Lung (tissue), 12 donors: ENCODE measurements around the gene BACE2. TPM values are rescaled to one million over a fixed set of nuclear protein-coding genes. Genes with fewer than 3 reads are reported as not detected.

ENCODE experiments used
- ATAC-seq: fragments of 200-7000 bp; cut with Tn5 transposase; one replicate; pipeline ENCODE4 v1.9.1; 2020; ENCODE audit warnings: moderate number of reproducible peaks; ENCODE audit not compliant: insufficient read depth, low FRiP score
- DNase-seq, 3 donors: peaks; one replicate each; pipeline ENCODE4 v3.0.0-alpha.2; 2013 to 2017
- H3K27ac ChIP-seq, 2 donors: one replicate each; pipeline ENCODE4 v1.5.1; 2013; ENCODE audit warnings: mild to moderate bottlenecking in 2 of 2, moderate library complexity in 2 of 2, control low read depth in 1 of 2, inconsistent platforms in 1 of 2, low read depth in 1 of 2, low read length in 1 of 2
- H3K27me3 ChIP-seq, 3 donors: one replicate each; pipeline ENCODE4 v1.5.1; 2013; ENCODE audit warnings: low read length in 2 of 3; ENCODE audit not compliant: control insufficient read depth in 3 of 3, insufficient read depth in 3 of 3
- H3K36me3 ChIP-seq, 4 donors: one replicate each; pipeline ENCODE4 v1.5.1; 2013; ENCODE audit warnings: low read length in 4 of 4, mild to moderate bottlenecking in 1 of 4, moderate library complexity in 1 of 4; ENCODE audit not compliant: control insufficient read depth in 4 of 4, insufficient read depth in 4 of 4
- H3K4me1 ChIP-seq, 5 donors: one replicate each; pipeline ENCODE4 v1.5.1; 2013; ENCODE audit warnings: low read length in 5 of 5, mild to moderate bottlenecking in 2 of 5, moderate library complexity in 1 of 5; ENCODE audit not compliant: control insufficient read depth in 5 of 5, insufficient read depth in 5 of 5
- H3K4me3 ChIP-seq: one replicate; pipeline ENCODE4 v1.5.1; 2013; ENCODE audit warnings: mild to moderate bottlenecking, control low read depth, moderate library complexity
- H3K9ac ChIP-seq, 2 donors: one replicate each; pipeline ENCODE4 v1.5.1; 2013; ENCODE audit warnings: low read length in 2 of 2, control low read depth in 1 of 2; ENCODE audit not compliant: insufficient read depth in 1 of 2
- H3K9me3 ChIP-seq, 4 donors: one replicate each; pipeline ENCODE4 v1.5.1; 2013; ENCODE audit warnings: low read length in 3 of 4, mild to moderate bottlenecking in 1 of 4, moderate library complexity in 1 of 4; ENCODE audit not compliant: control insufficient read depth in 4 of 4, insufficient read depth in 3 of 4
- CTCF ChIP-seq: IDR thresholded peaks from 2 replicates; pipeline ENCODE4 v1.5.1; 2012; ENCODE audit warnings: mild to moderate bottlenecking; ENCODE audit errors: control extremely low read depth, extremely low read depth
- WGBS, 2 donors: extraction: QIAGEN DNeasy Blood & Tissue Kit; methylation state at CpG; one replicate each; pipeline ENCODE4 v1.1.7; 2013; 5-methylcytosine and 5-hydroxymethylcytosine counted together
- polyA plus RNA-seq, 2 donors: library from polyadenylated mRNA; stranded (reverse); fragments of 200-250 nt; gene quantifications; one replicate each; pipeline ENCODE4 v1.2.1, GENCODE V29; 2013
- total RNA-seq, 2 donors: library from RNA; depleted of rRNA in 1 of 2; stranded (reverse); fragments of >200 nt in 1 of 2; gene quantifications; one replicate each; pipeline ENCODE4 v1.2.1, GENCODE V29; 2014 to 2021
- donor health status: control.
- donor health status: control.
- donor health status: Bipolar disorder and iron deficiency.
- donor health status: healthy.
- donor health status: DM: yes; HTN: yes; CAD: no.

Gene BACE2
- total and polyA plus RNA-seq, 4 donors: 9.3 to 49.9 (median 33.8) TPM

DNA sequence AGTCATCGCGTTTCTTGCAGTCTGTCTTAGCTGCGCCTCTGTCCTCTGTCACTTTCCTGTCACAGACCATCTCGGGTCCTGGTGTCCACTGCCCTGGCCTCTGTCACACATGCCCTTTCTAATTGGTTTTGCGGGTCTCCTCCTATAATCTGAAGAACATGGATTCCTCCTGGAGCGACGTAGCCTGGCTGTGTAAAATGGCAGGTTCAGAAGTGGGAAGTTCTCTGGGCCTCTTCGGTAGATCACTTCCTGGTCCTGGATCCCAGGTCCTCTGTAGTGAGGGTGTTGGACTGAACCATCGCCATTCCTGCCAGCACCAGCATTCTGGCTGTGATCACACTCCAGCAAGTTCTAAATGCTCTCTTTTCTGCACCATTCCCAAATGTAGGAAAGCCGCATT, 149.5 kb downstream of the BACE2 start:
- Histone ChIP-seq H3K4me1 (peaks cover 0 to 7% (median 0%) of the 10 kb centered on the region in 5 donors), H3K27ac (no peak overlapping the region), H3K27me3 (peaks cover 0 to 23% (median 22%) of the 10 kb centered on the region in 3 donors), H3K9ac (no peak overlapping the region), H3K36me3 (no peaks in the 10 kb centered on the region), H3K9me3 (peaks cover 0 to 3% (median 0%) of the 10 kb centered on the region in 4 donors), H3K4me3 (no peak overlapping the region)
- WGBS, 2 donors: 72 to 73% methylated on average over 10 of the region's 10 CpGs
- no peak for ATAC-seq
- DNase-seq: no peak
- no peak for TF ChIP-seq CTCF

- no peak for ATAC-seq
- Histone ChIP-seq H3K27me3 (peaks cover 0 to 23% (median 22%) of the 10 kb centered on the region in 3 donors), H3K9me3 (peaks cover 0 to 3% (median 0%) of the 10 kb centered on the region in 4 donors), H3K4me3 (no peak overlapping the region), H3K9ac (no peak overlapping the region), H3K36me3 (no peaks in the 10 kb centered on the region), H3K27ac (no peak overlapping the region), H3K4me1 (peaks cover 0 to 7% (median 0%) of the 10 kb centered on the region in 5 donors)
- 93 to 94% methylated on average over 9 of the region's 9 CpGs for WGBS, 2 donors
- TF ChIP-seq CTCF: no peak
- DNase-seq: no peak
These were observed 150.3 kb downstream of the BACE2 start for GRCh38 chr21:41318218-41318617.

DNA sequence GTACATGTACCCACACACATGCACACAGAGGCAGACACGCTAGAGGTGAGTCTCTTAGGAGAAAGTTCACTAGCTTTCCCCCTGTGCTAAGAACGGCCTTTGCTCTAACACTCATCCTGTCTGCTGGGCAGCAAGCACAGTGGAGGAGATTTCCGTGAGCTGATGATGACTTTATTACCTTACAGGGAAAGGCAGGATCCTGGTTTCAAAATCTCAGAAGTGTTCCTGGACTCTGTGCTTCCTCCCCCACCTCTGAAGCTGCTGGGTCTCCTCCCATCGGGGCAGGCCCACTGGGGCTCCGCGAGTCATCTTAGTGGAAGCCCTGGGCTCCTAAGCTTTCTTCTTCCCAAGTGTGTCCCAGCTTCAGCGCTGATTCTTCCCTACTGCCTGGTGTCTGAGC, 151.3 kb downstream of the BACE2 start:
- WGBS, 2 donors: 89 to 92% methylated on average over 7 of the region's 7 CpGs
- ATAC-seq (no peak), DNase-seq (no peak)
- Histone ChIP-seq H3K27ac (no peak overlapping the region), H3K9ac (no peak overlapping the region), H3K4me3 (no peak overlapping the region), H3K36me3 (no peaks in the 10 kb centered on the region), H3K27me3 (peaks cover 0 to 23% (median 22%) of the 10 kb centered on the region in 3 donors), H3K4me1 (peaks cover 0 to 7% (median 0%) of the 10 kb centered on the region in 5 donors), H3K9me3 (peaks cover 0 to 3% (median 0%) of the 10 kb centered on the region in 4 donors)
- no peak for TF ChIP-seq CTCF
